Activated T-cell treated with anti-CD3 and anti-CD28 coated beads for 48 hours (primary cell): ENCODE data around the gene AAMDC.
"Not testable (repeated sequence)": the region's sequence is repeated elsewhere in the genome, so short reads cannot be mapped to it uniquely, and the experiment has no call there.

ENCODE experiments used
- DNase-seq: peaks from one replicate; pipeline ENCODE4 v3.0.0-alpha.2; 2020; ENCODE audit warnings: low read depth

AAMDC gene

DNA sequence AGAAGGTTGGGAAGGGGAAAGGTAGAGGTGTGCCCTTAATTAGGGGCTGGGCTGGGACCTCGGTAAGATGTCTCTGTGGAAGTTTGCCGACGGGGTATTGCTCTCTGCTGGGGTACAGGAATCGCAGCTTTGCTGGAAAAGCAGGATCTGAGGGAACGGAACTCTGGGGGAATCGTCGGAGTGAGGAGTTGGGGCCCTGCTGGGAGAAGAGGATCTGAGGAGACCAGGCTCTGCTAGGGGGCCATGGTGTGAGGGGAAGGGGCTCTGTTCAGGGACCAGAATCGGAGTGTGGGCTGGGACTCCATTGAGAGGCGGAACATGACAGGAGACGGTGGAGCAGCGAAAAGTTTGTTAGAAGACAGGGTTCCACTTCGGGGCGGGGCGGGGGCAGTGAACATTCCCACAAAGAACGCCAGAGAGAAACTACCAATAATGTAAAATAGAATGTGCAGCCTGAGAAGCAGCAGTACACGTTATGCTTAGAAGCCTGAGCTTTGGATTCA is 456 bp downstream of the AAMDC start:
- no peak for DNase-seq

DNA sequence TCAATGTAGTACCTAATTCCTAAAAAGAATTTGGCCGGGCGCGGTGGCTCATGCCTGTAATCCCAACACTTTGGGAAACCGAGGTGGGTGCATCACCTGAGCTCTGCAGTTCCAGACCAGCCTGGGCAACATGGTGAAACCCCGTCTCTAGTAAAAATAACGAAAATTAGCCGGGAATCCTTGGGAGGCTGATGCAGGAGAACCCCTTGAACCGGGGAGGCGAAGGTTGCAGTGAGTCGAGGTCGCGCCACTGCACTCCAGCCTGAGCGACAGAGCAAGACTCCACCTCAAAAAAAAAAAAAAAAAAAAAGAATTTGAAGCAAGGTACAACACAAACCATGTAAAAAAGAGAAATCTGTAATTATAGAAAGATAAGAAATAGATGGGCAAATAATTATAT is 1.2 kb downstream of the AAMDC start:
- not testable (repeated sequence) for DNase-seq

DNA sequence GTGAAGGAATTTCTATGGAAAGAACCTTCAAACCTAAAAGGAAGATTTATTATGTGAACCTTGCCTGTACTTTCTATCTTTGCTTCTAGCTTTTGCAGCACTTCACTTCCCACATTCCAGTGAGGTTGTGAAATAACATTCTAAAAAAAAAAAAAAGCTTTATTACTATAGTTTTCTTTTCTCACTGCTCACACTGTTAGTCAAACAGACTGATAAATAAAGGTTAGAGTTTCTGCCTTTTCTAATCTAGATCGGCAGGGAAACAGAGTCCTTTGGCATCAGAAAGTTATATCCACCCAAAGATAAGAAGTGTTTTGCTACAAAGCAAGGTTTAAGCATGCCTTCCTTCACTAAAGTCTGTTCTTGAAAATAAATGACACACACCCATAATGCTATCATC is 2.8 kb downstream of the AAMDC start:
- no peak for DNase-seq

DNA sequence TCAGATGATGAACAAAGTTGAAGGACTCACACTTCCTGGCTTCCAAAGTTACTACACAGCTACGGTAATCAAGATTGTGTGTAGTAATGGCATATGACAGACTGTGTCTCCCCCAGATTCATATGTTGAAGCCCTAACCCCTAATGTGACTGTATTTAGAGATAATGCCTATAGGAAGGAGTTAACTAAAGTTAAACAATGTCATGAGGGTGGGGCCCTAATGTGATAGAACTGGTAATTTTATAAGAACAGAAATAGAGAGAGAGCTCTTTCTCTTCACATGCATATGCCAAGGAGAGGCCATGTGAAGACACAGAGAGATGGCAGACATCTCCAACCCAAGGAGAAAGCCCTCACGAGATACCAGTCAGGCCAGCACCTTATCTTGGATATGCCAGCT is 8.0 kb downstream of the AAMDC start:
- no peak for DNase-seq

DNA sequence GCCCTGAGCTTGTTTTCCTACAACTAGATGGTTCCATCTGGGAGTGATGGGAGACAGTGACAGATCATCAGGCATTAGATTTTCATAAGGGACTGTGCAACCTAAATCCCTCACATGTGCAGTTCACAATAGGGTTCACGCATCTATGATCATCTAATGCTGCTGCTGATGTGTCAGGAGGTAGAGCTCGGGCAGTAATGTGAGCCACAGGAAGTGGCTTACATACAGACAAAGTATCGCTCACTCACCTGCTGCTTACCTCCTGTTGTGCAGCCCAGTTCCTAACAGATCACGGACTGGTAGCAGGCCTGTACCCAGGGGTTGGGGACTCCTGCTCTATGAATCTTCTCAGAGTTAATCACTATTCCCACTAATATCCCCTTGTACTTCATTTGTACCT is 12.4 kb downstream of the AAMDC start:
- DNase-seq = no peak

DNA sequence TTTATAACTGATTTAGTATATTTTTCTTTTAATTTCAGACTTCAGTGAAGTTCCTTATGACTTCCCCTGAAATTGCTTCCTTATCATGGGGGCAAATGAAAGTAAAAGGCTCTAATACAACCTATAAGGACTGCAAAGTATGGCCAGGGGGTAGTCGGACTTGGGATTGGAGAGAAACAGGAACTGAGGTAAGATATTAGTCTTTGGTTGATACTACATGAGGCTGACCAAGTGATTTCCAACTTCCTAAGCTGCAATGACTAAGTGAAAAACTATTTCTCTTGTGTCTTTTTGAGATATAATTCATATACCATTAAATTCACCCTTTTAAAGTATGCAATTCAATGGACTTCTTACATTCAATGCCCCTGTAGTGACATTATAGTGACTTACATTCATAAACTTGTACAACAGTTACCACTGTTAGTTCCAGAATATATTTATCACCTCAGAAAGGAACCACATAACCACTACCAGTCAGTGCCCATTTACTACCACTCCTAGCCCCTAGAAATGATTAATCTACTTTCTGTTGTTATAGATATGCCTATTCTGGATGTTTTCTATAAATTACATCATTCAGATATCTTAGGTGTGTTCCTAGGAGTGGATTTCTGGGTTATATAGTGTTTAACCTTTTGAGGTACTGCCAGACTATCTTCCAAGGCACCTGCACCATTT is 21.6 kb downstream of the AAMDC start:
- no peak for DNase-seq

DNA sequence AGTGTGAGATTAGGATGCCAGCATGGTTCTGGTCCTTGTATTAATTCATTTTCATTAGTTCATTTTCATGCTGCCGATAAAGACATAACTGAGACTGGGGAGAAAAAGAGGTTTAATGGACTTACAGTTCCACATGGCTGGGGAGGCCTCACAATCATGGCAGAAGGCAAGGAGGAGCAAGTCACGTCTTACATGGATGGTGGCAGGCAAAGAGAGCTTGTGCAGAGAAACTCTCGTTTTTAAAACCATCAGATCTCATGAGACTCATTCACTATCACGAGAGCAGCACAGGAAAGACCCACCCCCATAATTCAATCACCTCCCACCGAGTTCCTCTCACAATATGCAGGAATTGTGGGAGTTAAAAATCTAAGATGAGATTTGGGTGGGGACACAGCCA is 22.8 kb downstream of the AAMDC start:
- not testable (repeated sequence) for DNase-seq

DNA sequence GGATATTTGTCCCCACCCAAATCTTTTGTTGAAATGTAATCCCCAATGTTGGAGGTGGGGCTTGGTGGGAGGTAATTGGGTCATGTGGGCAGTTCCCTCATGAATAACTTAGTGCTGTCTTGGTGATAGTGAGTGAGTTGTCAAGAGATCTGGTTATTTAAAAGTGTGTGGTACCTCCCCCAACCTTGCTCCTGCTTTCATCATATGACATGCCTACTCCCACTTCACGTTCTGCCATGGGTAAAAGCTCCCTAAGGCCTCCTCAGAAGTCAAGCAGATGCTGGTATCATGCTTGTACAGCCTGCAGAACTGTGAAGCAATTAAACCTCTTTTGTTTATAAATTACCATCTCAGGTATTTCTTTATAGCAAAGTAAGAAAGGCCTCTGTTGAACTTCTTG is 30.6 kb downstream of the AAMDC start:
- no peak for DNase-seq

DNA sequence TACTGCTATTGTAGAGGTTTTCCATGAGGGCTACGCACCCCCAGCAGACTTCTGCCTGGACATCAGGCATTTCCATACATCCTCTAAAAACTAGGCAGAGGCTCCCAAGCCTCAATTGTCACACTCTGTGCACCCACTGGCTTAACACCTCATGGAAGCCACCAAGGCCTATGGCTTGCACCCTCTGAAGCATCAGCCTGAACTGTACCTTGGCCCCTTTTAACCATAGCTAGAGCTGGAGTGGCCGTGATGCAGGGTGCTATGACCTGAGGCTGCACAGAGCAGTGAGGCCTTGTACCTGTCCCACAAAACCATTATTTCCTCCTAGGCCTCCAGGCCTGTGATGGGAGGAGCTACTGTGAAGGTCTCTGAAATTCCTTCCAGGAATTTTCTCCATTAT is 33.9 kb downstream of the AAMDC start:
- no peak for DNase-seq

DNA sequence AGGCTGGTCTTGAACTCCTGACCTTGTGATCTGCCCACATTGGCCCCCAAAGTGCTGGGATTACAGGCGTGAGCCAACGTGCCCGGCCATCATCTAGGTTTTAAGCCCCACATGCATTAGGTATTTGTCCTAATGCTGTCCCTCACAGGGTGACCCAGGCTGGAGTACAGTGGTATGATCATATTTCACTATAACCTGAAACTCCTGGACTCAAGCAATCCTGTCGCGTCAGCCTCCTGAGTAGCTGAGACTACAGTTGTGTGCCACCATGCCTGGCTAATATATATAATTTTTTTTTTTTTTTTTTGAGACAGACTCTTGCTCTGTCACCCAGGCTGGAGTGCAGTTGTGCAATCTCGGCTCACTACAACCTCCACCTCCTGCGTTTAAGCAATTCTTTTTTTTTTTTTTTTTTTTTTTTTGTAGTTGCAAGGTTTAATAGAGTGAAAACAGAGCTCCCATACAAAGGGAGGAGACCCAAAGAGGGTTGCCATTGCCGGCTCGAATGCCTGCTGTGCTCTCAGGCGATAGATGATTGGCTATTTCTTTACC is 37.0 kb downstream of the AAMDC start:
- DNase-seq = not testable (repeated sequence)

DNA sequence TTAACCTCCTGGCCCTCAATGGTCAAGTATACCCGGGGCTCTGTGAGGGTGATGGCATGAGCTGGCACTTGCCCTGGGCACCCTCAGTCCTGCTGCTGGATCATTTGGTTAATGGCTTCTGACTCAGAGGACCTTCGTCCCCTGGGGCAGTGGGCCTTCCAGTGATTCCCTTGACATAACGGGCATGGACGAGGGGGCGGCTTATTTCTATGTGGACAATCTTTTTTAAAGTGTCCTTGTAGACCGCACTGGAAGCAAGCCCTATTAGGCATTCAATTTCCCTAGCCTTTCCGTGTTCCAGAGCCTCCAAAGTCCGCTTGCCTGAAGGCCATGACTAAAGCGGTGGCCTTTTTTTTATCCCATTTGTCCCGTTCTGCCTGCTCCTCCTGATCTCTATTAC is 40.5 kb downstream of the AAMDC start:
- DNase-seq = not testable (repeated sequence)

DNA sequence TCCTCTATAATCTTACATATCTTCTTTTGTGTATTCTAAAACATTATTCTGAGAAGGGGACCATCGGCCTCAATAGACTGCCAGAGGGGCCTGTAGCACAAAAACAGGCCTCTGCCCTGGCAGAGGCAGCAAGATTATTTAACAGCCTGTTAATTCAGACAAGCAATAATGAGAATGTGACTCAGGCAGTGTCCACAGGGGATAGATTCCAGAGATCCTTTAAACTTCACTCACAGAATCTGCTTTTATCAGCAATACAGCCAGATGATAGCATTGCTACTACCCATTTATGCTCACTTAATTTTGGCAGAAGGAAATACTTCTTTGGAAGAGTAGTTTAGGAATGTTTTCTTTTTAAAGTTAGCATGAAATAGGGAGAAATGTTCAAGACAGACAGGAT is 44.9 kb downstream of the AAMDC start:
- DNase-seq = no peak

DNA sequence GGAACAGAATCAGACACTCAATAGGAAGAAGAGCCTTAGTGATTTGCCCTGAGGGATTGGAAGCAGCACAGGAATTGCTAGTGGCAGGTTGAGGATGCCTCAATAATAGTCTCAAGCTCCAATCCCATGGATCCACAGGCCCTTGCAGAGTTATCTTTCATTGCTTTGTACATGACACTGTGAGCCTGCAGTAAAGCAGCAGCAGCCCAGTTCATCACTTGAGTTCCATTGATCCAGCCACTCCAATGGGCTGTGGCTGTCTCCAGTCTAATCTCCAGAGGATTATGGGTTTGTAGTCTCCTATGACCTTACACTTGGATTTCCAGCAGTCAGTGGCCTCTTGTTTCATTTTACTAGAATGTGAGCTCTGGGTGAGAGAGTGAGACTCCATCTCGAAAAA is 45.4 kb downstream of the AAMDC start:
- DNase-seq = no peak

DNA sequence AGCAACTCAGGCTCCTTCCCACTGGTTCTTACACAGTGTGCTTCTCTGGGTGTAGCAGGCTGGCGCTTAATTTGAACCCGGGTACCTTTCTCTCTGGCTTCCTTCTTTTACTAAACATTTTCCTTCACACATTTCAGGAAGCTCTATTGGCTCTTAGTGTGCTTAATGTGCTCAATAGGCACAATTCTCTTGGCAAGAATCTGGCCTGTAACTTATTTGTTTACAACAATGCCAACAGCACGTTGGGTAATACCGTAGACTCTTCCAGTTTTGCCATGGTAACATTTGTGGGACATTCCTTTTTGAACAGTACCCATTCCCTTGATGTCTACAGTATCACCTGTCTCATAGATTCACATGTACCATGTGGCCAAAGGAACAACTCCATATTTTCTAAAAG is 47.8 kb downstream of the AAMDC start:
- no peak for DNase-seq

DNA sequence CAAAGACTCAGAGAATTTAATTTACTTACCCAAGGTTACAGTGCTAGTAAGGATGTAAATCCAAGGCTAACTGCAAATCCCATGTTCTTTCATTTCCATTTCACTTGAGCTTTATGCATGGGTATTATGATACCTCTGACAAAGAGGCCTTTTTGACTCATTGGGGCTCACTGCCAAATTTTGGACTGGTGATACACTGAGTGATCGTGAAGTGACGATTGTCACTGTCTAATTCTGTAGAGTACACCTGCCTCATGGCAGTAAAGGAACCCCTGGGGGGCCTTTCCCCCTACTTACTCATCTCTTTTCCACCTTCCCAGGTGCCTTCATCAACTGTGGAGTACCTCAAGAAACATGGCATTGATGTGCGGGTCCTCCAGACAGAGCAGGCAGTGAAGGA is 50.9 kb downstream of the AAMDC start:
- DNase-seq = no peak

DNA sequence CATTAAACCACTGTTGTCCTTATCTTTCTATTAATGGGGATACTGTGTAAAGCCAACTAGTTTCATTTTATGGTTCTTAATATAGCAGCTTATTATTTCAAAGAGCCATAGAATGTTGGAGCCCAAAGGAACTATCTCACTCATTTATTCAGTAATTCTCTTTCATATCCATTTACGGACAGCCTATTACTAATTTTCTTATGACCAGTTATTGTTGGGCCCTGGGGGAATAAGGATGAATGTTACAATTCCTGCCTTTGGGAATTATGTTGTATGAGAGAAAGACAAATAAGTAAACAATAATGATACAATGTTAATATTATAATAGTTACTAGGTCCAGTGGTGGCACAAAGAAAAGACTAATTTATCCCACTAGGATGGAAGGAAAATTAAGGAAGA is 52.4 kb downstream of the AAMDC start:
- DNase-seq = no peak

DNA sequence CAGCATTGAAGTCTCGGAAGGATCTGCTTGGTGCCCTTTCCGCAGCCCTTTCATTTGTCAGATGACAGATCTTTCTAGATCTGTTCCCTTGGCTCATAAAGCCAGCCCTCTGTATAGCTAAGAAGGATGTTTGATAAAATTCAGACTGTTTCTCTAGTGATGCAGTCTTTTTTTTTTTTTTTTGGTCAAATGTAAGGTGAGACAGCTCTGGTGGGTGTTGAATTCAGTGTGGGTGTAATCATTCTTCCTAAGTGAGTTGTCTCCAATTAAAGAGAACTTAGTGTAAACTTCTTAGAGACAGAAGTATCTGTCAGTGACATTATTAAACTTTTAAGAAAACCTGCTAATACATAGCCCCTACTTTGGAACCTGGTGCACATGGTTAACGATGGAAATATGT is 53.3 kb downstream of the AAMDC start:
- DNase-seq = no peak

DNA sequence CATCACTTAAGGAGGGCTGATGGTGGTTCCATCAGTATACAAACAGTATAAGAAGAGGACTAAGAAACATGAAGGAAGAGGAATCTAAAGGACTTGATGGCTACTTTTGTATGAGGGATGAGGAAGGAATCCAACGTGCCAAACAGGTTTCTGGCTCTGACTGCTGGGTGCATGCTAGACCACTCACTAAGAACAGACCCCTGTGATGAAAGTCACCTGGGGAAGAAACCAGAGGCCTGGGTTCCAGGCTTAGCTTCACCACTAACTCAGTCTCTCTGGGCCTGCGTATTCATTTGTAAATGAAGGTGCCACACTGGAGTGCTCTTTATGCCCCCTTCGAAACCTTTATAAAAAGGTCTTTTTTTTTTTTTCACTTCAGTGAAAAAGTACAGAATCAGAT is 55.1 kb downstream of the AAMDC start:
- DNase-seq = no peak

DNA sequence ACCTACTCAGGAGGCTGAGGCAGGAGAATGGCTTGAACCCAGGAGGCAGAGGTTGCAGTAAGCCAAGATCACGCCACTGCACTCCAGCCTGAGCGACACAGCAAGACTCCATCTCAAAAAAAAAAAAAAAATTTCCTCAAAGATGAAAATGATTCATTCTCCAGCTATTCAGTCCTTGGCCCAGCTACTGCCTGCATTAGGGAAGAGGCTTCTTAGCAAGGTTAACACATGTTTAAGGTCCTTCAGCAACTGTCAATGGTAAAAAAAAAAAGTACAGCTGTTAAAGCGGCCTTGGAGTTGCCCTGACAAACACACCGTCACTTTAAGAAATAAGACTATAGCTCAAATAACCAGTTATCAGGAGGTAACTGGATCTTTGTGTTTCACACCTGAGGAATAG is 57.3 kb downstream of the AAMDC start:
- not testable (repeated sequence) for DNase-seq

DNA sequence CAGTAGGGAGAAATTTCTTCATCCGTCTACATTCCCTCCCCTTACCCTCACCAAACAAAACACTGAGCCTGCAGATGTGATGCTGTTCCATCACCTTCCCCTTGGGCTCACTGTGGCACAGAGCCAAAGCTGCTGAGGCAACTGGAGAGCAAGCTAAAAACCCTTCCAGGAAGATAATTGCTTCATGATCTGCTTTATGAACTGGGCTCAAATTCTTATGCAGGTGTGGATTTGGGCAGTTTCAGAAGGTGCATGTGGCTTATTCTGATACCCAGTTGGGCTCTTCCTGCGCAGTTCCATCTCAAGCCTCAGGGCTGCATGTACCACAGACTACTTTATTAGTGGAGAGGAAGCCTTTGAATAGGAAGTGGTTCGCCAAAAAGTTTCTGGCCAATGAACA is 58.3 kb downstream of the AAMDC start:
- DNase-seq = no peak

DNA sequence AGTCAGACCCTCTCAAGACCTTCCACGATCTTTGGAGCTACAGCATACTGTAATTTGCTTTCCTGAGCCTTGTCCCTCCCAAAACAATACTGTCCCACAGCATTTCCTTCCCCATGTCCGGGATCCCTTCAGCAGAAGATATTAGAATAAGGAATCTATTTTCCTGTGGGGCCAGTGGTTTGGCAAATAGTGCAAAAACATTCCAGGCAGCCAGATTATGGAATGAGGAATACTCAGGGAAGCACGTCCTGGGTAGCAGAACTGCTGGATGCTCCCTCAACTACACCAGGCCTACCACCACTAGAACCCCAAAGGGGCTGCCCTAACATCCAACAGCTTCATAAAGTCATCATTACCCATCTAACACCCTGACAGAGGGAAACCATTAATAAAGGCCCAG is 61.5 kb downstream of the AAMDC start:
- DNase-seq = no peak

DNA sequence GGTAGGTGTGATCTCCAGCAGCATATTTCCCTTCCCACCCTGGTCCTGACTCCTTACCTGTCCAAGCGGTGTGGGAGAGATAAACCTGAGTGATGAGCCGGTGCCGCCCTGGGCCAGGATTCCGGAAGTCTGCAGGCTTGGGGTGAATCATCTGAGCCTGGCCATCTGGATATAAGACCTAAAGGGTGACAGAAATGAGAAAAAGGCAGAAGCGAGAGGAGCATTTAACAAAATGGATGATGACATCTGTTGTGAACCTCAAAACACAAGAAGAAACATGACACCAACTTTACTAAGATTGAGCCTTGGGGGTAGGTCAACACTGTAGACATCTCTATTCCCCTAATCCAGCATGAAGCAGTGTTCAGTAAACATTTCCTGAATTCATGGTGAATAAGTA is 62.8 kb downstream of the AAMDC start:
- no peak for DNase-seq

DNA sequence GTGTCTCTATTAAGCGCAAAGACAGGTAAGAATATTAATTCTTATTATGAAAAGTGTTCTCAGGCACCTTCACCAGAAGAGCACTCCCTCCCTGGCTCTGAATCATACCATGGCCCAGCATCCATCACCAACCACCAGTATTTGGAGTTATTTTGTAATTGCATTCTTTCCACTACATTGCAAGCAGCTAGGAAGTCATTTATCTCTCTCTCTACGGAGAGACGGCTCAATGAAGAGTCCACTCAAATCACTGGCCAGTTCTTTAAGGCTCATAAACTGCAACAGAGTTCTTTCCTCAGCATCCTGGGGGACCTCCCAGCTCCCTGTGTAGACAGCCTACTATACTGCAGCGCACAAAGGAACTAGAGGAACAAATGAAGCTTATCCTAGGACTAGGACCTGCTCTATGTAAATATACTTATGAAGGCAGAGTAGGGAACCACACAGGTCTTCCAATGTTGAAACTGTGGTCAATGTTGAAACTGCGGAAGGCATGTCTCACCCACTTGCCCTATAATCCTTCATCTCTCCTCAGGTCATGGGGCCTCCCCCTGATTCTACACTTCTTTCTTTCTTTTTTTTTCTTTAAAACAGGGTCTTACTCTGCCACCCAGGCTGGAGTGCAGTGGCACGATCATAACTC is 63.4 kb downstream of the AAMDC start:
- DNase-seq = no peak

DNA sequence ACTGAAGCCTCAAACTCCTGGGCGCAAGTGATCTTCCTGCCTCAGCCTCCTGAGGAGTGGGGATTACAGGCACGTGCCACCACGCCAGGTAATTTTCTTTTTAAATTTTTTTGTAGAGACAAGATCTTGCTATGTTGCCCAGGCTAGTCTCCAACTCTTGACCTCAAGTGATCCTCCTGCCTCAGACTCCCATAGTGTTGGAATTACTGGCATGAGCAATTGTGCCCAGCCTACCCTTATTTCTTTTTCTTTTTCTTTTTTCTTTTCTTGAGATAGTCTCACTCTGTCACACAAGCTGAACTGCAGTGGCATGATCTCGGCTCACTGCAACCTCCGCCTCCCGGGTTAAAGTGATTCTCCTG is 63.9 kb downstream of the AAMDC start:
- no peak for DNase-seq
